ENCODE data around the gene NUDCD3. TPM values are rescaled to one million over a fixed set of nuclear protein-coding genes. Genes with fewer than 3 reads are reported as not detected.

Gene NUDCD3
- total and polyA plus RNA-seq, 4 donors, result 15.4 to 30.7 (median 24.3) TPM

DNA sequence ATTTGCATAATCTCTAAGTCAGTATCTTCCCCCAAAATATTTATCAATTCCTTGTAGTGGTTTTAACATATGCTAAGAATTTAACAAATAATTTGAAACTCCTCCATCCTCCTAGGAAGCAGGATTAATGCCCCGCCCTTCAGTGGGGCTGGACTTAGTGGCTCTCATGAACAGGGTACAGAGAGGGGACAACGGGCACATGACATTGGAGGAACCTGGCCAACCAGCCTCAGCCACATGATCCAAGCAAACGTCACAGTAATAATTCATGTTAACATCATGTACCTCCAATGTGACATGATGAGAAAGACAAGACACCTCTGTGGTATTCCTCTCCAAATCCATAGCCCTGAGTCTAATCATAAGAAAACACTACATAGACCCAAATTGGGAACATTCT, 50.5 kb downstream of the NUDCD3 start:
- no peak overlapping the region for H3K27ac ChIP-seq (ENCODE audit: low read depth in 1 of 2, low read length in 2 of 2)
- H3K9me3 ChIP-seq (ENCODE audit: control insufficient read depth in 4 of 4, low read length in 3 of 4), result no peaks in the 10 kb centered on the region
- no peaks in the 10 kb centered on the region for H3K4me1 ChIP-seq (ENCODE audit: control insufficient read depth in 4 of 4, insufficient read depth in 4 of 4, low read length in 3 of 4)
- H3K9ac ChIP-seq (ENCODE audit: low read depth in 1 of 2, low read length in 2 of 2), result no peak overlapping the region
- no peaks in the 10 kb centered on the region for H3K36me3 ChIP-seq (ENCODE audit: control insufficient read depth in 4 of 4, insufficient read depth in 3 of 4, low read depth in 1 of 4, low read length in 3 of 4)
- TF ChIP-seq, protein P1, sequence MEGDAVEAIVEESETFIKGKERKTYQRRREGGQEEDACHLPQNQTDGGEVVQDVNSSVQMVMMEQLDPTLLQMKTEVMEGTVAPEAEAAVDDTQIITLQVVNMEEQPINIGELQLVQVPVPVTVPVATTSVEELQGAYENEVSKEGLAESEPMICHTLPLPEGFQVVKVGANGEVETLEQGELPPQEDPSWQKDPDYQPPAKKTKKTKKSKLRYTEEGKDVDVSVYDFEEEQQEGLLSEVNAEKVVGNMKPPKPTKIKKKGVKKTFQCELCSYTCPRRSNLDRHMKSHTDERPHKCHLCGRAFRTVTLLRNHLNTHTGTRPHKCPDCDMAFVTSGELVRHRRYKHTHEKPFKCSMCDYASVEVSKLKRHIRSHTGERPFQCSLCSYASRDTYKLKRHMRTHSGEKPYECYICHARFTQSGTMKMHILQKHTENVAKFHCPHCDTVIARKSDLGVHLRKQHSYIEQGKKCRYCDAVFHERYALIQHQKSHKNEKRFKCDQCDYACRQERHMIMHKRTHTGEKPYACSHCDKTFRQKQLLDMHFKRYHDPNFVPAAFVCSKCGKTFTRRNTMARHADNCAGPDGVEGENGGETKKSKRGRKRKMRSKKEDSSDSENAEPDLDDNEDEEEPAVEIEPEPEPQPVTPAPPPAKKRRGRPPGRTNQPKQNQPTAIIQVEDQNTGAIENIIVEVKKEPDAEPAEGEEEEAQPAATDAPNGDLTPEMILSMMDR (IDR thresholded peaks at IDR 0.05; ENCODE audit: low read depth, low read length, missing input control), result no peak
- TF ChIP-seq TAF1 (conservative IDR thresholded peaks at IDR 0.05), result no peak
- TF ChIP-seq MAX (IDR thresholded peaks at IDR 0.05), result no peak
- no peak for TF ChIP-seq RAD21 (IDR thresholded peaks at IDR 0.05)
- TF ChIP-seq RXRA (IDR thresholded peaks at IDR 0.05), result no peak
- no peak for TF ChIP-seq FOXA2 (IDR thresholded peaks at IDR 0.05)
- no peak for TF ChIP-seq GABPA (IDR thresholded peaks at IDR 0.05 in 1 of 2, conservative IDR thresholded peaks at IDR 0.05 in 1 of 2)
- TF ChIP-seq FOXA1 (IDR thresholded peaks at IDR 0.05), result no peak
- TF ChIP-seq SP1 (IDR thresholded peaks at IDR 0.05), result no peak
- no peak for TF ChIP-seq YY1 (IDR thresholded peaks at IDR 0.05)
- 72% methylated on average over 3 of the region's 3 CpGs for WGBS
- no peak for DNase-seq (ENCODE audit: low spot score)
- H3K27me3 ChIP-seq (ENCODE audit: control insufficient read depth in 4 of 4, insufficient read depth in 4 of 4, low read length in 3 of 4), result no peaks in the 10 kb centered on the region
- H3K4me3 ChIP-seq (ENCODE audit: low read depth in 1 of 3, low read length in 3 of 3), result no peak overlapping the region

GRCh38 chr7:44438816-44439215, 51.6 kb downstream of the NUDCD3 start:
- H3K27ac ChIP-seq (ENCODE audit: low read depth in 1 of 2, low read length in 2 of 2), result no peak overlapping the region
- no peaks in the 10 kb centered on the region for H3K4me1 ChIP-seq (ENCODE audit: control insufficient read depth in 4 of 4, insufficient read depth in 4 of 4, low read length in 3 of 4)
- H3K27me3 ChIP-seq (ENCODE audit: control insufficient read depth in 4 of 4, insufficient read depth in 4 of 4, low read length in 3 of 4), result no peaks in the 10 kb centered on the region
- 95% methylated on average over 4 of the region's 4 CpGs for WGBS
- no peak overlapping the region for H3K9ac ChIP-seq (ENCODE audit: low read depth in 1 of 2, low read length in 2 of 2)
- no peaks in the 10 kb centered on the region for H3K9me3 ChIP-seq (ENCODE audit: control insufficient read depth in 4 of 4, low read length in 3 of 4)
- no peak for DNase-seq (ENCODE audit: low spot score)
- no peak overlapping the region for H3K4me3 ChIP-seq (ENCODE audit: low read depth in 1 of 3, low read length in 3 of 3)
- H3K36me3 ChIP-seq (ENCODE audit: control insufficient read depth in 4 of 4, insufficient read depth in 3 of 4, low read depth in 1 of 4, low read length in 3 of 4), result no peaks in the 10 kb centered on the region
- TF ChIP-seq RXRA (IDR thresholded peaks at IDR 0.05) (no peak), TAF1 (conservative IDR thresholded peaks at IDR 0.05) (no peak), HNF4G (IDR thresholded peaks at IDR 0.05) (no peak), NR2F2 (IDR thresholded peaks at IDR 0.05) (no peak), YY1 (IDR thresholded peaks at IDR 0.05) (no peak), EGR1 (IDR thresholded peaks at IDR 0.05; ENCODE audit: low read depth in 2 of 2) (no peak), MAX (IDR thresholded peaks at IDR 0.05) (no peak), ATF3 (IDR thresholded peaks at IDR 0.05) (no peak), GABPA (IDR thresholded peaks at IDR 0.05 in 1 of 2, conservative IDR thresholded peaks at IDR 0.05 in 1 of 2) (no peak), RAD21 (IDR thresholded peaks at IDR 0.05) (no peak), FOXA2 (IDR thresholded peaks at IDR 0.05) (no peak), FOXA1 (IDR thresholded peaks at IDR 0.05) (no peak), JUND (IDR thresholded peaks at IDR 0.05) (no peak), SP1 (IDR thresholded peaks at IDR 0.05) (no peak)
- TF ChIP-seq, protein P1 (IDR thresholded peaks at IDR 0.05; ENCODE audit: low read depth, low read length, missing input control), result no peak
- TF ChIP-seq, protein P2, sequence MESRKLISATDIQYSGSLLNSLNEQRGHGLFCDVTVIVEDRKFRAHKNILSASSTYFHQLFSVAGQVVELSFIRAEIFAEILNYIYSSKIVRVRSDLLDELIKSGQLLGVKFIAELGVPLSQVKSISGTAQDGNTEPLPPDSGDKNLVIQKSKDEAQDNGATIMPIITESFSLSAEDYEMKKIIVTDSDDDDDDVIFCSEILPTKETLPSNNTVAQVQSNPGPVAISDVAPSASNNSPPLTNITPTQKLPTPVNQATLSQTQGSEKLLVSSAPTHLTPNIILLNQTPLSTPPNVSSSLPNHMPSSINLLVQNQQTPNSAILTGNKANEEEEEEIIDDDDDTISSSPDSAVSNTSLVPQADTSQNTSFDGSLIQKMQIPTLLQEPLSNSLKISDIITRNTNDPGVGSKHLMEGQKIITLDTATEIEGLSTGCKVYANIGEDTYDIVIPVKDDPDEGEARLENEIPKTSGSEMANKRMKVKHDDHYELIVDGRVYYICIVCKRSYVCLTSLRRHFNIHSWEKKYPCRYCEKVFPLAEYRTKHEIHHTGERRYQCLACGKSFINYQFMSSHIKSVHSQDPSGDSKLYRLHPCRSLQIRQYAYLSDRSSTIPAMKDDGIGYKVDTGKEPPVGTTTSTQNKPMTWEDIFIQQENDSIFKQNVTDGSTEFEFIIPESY (IDR thresholded peaks at IDR 0.05), result no peak
- TF ChIP-seq, protein P3, sequence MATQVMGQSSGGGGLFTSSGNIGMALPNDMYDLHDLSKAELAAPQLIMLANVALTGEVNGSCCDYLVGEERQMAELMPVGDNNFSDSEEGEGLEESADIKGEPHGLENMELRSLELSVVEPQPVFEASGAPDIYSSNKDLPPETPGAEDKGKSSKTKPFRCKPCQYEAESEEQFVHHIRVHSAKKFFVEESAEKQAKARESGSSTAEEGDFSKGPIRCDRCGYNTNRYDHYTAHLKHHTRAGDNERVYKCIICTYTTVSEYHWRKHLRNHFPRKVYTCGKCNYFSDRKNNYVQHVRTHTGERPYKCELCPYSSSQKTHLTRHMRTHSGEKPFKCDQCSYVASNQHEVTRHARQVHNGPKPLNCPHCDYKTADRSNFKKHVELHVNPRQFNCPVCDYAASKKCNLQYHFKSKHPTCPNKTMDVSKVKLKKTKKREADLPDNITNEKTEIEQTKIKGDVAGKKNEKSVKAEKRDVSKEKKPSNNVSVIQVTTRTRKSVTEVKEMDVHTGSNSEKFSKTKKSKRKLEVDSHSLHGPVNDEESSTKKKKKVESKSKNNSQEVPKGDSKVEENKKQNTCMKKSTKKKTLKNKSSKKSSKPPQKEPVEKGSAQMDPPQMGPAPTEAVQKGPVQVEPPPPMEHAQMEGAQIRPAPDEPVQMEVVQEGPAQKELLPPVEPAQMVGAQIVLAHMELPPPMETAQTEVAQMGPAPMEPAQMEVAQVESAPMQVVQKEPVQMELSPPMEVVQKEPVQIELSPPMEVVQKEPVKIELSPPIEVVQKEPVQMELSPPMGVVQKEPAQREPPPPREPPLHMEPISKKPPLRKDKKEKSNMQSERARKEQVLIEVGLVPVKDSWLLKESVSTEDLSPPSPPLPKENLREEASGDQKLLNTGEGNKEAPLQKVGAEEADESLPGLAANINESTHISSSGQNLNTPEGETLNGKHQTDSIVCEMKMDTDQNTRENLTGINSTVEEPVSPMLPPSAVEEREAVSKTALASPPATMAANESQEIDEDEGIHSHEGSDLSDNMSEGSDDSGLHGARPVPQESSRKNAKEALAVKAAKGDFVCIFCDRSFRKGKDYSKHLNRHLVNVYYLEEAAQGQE (IDR thresholded peaks at IDR 0.05), result no peak

Measured in liver (tissue), 9 donors.